Ishikawa (cell line): Measurements from ENCODE around the gene PHLDA2.

Source experiments
- CEBPB ChIP-seq: IDR thresholded peaks from 2 replicates; pipeline ENCODE4 v1.6.1; 2012
- CREB1 ChIP-seq: IDR thresholded peaks from 2 replicates; pipeline ENCODE4 v1.6.1; 2012; ENCODE audit warnings: low read depth
- EGR1 ChIP-seq: IDR thresholded peaks from 2 replicates; pipeline ENCODE4 v1.6.1; 2012
- EP300 ChIP-seq: IDR thresholded peaks from 2 replicates; pipeline ENCODE4 v1.6.1; 2012; ENCODE audit warnings: borderline replicate concordance
- FOXM1 ChIP-seq: IDR thresholded peaks from 2 replicates; pipeline ENCODE4 v1.6.1; 2012; ENCODE audit warnings: low read depth, borderline replicate concordance
- RAD21 ChIP-seq: IDR thresholded peaks from 2 replicates; pipeline ENCODE4 v1.6.1; 2012; ENCODE audit warnings: low read depth
- TAF1 ChIP-seq: IDR thresholded peaks from 2 replicates; pipeline ENCODE4 v1.6.1; 2012; ENCODE audit warnings: low read depth, mild to moderate bottlenecking
- YY1 ChIP-seq: IDR thresholded peaks from 2 replicates; pipeline ENCODE4 v1.6.1; 2012; ENCODE audit warnings: low read depth
- ZBTB7A ChIP-seq: IDR thresholded peaks from 2 replicates; pipeline ENCODE4 v1.6.1; 2012; ENCODE audit warnings: low read depth
- TF ChIP-seq, protein P1 (sequence below): IDR thresholded peaks from 2 replicates; pipeline ENCODE4 v1.6.1; 2012; ENCODE audit warnings: low read depth, mild to moderate bottlenecking
- TF ChIP-seq, protein P2 (sequence below): IDR thresholded peaks from 2 replicates; pipeline ENCODE4 v1.6.1; 2012
- TF ChIP-seq, protein P3 (sequence below): IDR thresholded peaks from 2 replicates; pipeline ENCODE4 v1.6.1; 2012

DNA sequence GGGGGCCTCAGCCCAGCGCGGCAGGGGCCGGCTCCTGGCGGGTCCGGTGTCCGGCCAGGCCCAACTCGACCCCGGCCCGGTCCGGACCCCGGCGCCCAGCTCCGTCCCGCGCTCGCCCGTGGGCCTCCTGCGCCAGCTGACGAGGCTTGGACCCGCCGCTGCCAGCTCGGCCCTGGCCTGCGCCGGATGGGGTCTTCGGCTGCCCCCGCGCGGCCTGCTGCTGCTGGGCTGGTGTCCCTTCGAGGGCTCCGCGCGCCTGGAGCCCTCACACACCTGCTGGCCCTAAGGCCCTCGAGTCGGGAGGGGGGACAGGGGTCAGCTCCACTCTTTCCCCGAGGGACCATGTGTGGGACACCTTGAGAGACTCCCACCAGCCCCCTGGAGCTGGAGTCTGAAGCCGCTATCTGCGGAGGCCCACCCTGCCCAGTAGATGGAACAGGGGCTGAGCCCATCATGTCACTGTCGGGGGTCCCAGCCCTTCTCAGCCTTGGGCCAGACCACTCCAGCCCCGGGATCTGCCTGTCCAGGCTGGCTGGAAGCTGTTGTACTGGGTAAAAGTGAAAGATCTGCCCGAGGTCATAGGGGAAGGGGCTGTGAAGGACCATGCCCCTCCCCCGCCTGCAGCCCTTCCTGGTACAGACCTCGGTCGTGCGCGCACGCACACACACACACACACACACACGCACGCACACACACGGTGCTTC is 42.9 kb downstream of the PHLDA2 start:
- TF ChIP-seq ZBTB7A (peak; percentile 79), CREB1 (no peak), EP300 (no peak), RAD21 (peak; percentile 29; the same call in 1 of the 2 replicates), YY1 (no peak), FOXM1 (no peak), CEBPB (no peak), TAF1 (no peak), EGR1 (no peak)
- TF ChIP-seq, protein P1, sequence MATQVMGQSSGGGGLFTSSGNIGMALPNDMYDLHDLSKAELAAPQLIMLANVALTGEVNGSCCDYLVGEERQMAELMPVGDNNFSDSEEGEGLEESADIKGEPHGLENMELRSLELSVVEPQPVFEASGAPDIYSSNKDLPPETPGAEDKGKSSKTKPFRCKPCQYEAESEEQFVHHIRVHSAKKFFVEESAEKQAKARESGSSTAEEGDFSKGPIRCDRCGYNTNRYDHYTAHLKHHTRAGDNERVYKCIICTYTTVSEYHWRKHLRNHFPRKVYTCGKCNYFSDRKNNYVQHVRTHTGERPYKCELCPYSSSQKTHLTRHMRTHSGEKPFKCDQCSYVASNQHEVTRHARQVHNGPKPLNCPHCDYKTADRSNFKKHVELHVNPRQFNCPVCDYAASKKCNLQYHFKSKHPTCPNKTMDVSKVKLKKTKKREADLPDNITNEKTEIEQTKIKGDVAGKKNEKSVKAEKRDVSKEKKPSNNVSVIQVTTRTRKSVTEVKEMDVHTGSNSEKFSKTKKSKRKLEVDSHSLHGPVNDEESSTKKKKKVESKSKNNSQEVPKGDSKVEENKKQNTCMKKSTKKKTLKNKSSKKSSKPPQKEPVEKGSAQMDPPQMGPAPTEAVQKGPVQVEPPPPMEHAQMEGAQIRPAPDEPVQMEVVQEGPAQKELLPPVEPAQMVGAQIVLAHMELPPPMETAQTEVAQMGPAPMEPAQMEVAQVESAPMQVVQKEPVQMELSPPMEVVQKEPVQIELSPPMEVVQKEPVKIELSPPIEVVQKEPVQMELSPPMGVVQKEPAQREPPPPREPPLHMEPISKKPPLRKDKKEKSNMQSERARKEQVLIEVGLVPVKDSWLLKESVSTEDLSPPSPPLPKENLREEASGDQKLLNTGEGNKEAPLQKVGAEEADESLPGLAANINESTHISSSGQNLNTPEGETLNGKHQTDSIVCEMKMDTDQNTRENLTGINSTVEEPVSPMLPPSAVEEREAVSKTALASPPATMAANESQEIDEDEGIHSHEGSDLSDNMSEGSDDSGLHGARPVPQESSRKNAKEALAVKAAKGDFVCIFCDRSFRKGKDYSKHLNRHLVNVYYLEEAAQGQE, result no peak
- TF ChIP-seq, protein P2, sequence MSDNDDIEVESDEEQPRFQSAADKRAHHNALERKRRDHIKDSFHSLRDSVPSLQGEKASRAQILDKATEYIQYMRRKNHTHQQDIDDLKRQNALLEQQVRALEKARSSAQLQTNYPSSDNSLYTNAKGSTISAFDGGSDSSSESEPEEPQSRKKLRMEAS, result peak; percentile 20; the same call in 1 of the 2 replicates
- TF ChIP-seq, protein P3, sequence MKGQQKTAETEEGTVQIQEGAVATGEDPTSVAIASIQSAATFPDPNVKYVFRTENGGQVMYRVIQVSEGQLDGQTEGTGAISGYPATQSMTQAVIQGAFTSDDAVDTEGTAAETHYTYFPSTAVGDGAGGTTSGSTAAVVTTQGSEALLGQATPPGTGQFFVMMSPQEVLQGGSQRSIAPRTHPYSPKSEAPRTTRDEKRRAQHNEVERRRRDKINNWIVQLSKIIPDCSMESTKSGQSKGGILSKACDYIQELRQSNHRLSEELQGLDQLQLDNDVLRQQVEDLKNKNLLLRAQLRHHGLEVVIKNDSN, result no peak
